HUES48 (cell line): ENCODE results near the gene EGLN3.
"Not testable (repeated sequence)": the region's sequence is repeated elsewhere in the genome, so short reads cannot be mapped to it uniquely, and the experiment has no call there.

Experiments used
- H3K27ac ChIP-seq: one replicate; pipeline ENCODE4 v1.7.0; 2013; ENCODE audit warnings: low read depth, low read length, inconsistent platforms
- H3K27me3 ChIP-seq: 2 replicates; pipeline ENCODE4 v1.6.1; 2013; ENCODE audit warnings: mild to moderate bottlenecking, low read length; ENCODE audit not compliant: control insufficient read depth, insufficient read depth
- H3K36me3 ChIP-seq: 2 replicates; pipeline ENCODE4 v1.6.1; 2013; ENCODE audit warnings: low read length; ENCODE audit not compliant: control insufficient read depth, insufficient read depth
- H3K4me1 ChIP-seq: 2 replicates; pipeline ENCODE4 v1.6.1; 2013; ENCODE audit warnings: mild to moderate bottlenecking, low read length; ENCODE audit not compliant: control insufficient read depth, insufficient read depth
- H3K4me3 ChIP-seq: 2 replicates; pipeline ENCODE4 v1.5.1; 2013; ENCODE audit warnings: mild to moderate bottlenecking, low read depth, low read length
- H3K9ac ChIP-seq: 2 replicates; pipeline ENCODE4 v1.6.1; 2013; ENCODE audit warnings: mild to moderate bottlenecking, low read depth, low read length, moderate library complexity
- H3K9me3 ChIP-seq: 2 replicates; pipeline ENCODE4 v1.6.1; 2013; ENCODE audit warnings: low read length; ENCODE audit not compliant: control insufficient read depth, insufficient read depth

Gene EGLN3

DNA sequence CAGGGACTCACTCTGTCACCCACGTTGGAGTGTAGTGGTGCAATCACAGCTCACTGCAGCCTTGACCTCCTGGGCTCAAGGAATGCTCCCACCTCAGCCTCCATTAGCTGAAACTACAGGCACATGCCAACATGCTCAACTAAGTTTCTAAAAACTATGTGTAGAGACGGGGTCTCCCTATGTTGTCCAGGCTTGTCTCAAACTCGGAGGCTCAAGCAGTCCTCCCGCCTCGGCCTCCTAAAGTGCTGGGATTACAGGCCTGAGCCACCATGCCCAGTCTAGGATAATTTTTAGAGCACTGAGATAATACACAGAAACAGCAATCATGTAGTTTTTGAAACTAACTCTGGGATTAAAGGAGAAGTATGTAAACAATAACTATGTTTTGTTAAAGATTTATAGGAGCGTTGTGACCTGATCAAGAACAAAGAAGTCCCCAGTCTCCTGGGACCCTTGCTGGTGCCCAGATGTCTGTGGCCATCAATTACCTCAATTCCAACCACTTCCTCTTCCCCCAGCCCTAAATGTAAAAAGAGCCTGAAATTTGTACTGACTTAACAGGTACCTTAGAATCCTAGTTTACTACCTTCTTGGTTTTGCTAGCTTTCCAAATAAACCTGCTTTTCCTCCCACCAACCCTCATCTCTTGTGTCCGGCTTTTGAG is 28.9 kb upstream of the EGLN3 start:
- H3K9me3 ChIP-seq = 0 out of 2 replicates have a peak, but pooled peaks cover under 1% of the 10 kb centered on the region
- H3K27ac ChIP-seq = no peak overlapping the region
- no peak overlapping the region for H3K9ac ChIP-seq
- no peak overlapping the region for H3K4me3 ChIP-seq
- no peaks in the 10 kb centered on the region for H3K36me3 ChIP-seq
- no peaks in the 10 kb centered on the region for H3K27me3 ChIP-seq
- H3K4me1 ChIP-seq = no peaks in the 10 kb centered on the region

DNA sequence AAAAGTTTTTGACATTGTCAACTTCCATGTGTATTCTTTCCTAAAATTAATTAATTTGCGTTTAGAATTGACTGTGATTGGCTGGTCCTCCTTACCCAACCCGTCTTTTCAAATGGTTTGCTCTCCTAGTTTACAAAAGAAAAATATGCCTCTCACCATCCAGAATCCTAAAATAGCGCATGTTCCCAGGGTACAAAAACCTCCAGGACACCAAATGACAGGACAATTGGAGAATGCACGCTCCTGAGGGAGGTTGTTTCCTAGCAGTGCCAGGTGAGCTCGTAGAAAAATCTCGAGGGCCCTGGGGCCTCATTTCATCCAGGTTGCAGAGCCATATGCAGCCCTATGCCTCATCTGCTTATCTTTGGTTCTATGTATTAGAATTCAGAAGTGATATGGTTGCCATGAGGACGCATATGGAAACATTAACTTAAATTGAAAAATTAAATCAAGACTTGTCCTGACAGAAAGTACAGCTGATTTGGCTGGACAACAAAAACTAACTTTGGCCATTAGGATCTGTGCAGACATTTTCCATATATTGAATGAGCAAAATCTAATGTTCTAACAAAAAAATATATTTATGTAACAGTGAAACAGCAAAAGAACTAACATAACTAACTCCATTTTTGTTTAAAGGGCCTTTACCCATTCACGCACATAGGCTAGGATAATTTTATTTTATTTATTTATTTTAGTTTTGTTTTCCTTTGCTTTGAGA is 28.2 kb upstream of the EGLN3 start:
- Histone ChIP-seq H3K4me1 (no peaks in the 10 kb centered on the region), H3K9ac (no peak overlapping the region)

DNA sequence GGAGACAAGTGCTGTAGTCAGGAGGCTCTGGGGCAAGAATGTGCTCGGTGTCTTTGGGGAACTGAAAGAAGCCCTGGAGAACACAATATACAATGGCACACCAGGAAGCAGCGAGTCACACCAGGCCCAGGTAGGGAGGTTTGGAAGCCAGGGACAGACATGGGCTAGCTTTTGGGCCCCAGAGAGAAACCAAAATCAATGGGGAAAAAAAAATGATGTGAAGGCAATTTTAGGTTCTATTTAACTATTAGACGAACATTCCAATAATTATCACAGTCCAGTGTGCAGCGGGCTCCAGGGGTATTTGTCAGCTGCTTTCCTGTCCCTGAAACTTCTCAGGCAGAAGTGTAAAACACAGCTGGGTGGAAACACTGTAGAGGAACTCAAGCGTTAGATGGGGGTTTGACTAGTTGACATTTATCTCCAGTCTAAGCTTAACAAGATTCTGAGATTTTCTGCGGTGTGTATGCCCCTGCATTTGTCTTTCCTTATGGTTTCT is 21.8 kb upstream of the EGLN3 start:
- H3K9me3 ChIP-seq = no peaks in the 10 kb centered on the region
- H3K27me3 ChIP-seq = no peaks in the 10 kb centered on the region
- H3K27ac ChIP-seq = peak overlapping the region; percentile 1
- H3K9ac ChIP-seq = no peak overlapping the region
- H3K4me1 ChIP-seq = 0 out of 2 replicates have a peak, but pooled peaks cover 3% of the 10 kb centered on the region
- no peak overlapping the region for H3K4me3 ChIP-seq
- no peaks in the 10 kb centered on the region for H3K36me3 ChIP-seq

More for the DNA sequence above, 28.2 kb upstream of the EGLN3 start:
- no peak overlapping the region for H3K27ac ChIP-seq
- no peaks in the 10 kb centered on the region for H3K36me3 ChIP-seq
- H3K9me3 ChIP-seq = no peaks in the 10 kb centered on the region
- H3K4me3 ChIP-seq = no peak overlapping the region
- no peaks in the 10 kb centered on the region for H3K27me3 ChIP-seq

DNA sequence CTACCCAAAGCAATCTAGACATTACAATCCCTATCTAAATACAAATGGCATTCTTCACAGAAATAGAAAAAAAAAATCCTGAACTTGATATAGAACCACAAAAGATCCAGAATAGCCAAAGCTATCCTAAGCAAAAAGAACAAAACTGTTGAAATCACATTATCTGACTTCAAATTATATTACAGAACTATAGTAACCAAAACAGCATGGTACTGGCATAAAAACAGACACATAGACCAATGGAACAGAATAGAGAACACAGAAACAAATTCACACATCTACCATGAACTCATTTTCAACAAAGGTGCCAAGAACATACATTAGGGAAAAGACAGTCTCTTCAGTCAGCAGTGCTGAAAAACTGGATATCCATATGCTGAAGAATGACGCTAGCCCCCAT is 19.0 kb upstream of the EGLN3 start:
- H3K9ac ChIP-seq, H3K4me1 ChIP-seq, H3K9me3 ChIP-seq, H3K27me3 ChIP-seq, H3K36me3 ChIP-seq, H3K4me3 ChIP-seq, H3K27ac ChIP-seq: not testable (repeated sequence)

GRCh38 chr14:33968722-33969121 is 17.8 kb upstream of the EGLN3 start:
- Histone ChIP-seq H3K27me3 (no peaks in the 10 kb centered on the region), H3K9me3 (no peaks in the 10 kb centered on the region), H3K27ac (no peak overlapping the region), H3K9ac (no peak overlapping the region), H3K36me3 (no peaks in the 10 kb centered on the region), H3K4me1 (peaks cover 13% of the 10 kb centered on the region), H3K4me3 (no peak overlapping the region)

DNA sequence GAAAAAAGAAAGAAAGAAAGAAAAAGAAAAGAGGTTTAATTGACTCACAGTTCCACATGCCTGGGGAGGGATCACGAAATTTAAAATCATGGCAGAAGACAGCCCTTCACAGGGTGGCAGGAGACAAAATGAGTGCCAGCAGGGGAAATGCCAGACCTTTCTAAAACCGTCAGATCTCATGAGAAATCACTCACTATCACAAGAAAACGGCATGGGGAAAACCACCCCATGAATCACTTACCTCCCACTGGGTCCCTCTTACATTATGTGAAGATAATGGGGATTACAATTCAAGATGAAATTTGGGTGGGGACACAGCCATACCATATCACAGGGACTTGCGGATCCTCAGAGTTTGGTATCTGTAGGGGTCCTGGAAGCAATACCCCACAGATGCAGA is 16.3 kb upstream of the EGLN3 start:
- H3K36me3 ChIP-seq = no peaks in the 10 kb centered on the region
- no peak overlapping the region for H3K4me3 ChIP-seq
- no peaks in the 10 kb centered on the region for H3K27me3 ChIP-seq

GRCh38 chr14:33966276-33966675 is 15.4 kb upstream of the EGLN3 start:
- H3K27me3 ChIP-seq = no peaks in the 10 kb centered on the region
- no peak overlapping the region for H3K27ac ChIP-seq
- no peak overlapping the region for H3K9ac ChIP-seq
- peaks cover 10% of the 10 kb centered on the region for H3K4me1 ChIP-seq
- H3K9me3 ChIP-seq = no peaks in the 10 kb centered on the region
- H3K4me3 ChIP-seq = no peak overlapping the region
- no peaks in the 10 kb centered on the region for H3K36me3 ChIP-seq

More for the DNA sequence above, 16.3 kb upstream of the EGLN3 start:
- Histone ChIP-seq H3K4me1 (peaks cover 10% of the 10 kb centered on the region), H3K9ac (no peak overlapping the region), H3K27ac (no peak overlapping the region), H3K9me3 (no peaks in the 10 kb centered on the region)

- Histone ChIP-seq H3K9me3 (no peaks in the 10 kb centered on the region), H3K27ac (no peak overlapping the region), H3K36me3 (no peaks in the 10 kb centered on the region), H3K27me3 (no peaks in the 10 kb centered on the region), H3K9ac (no peak overlapping the region), H3K4me3 (no peak overlapping the region), H3K4me1 (peaks cover 11% of the 10 kb centered on the region)
Observed at GRCh38 chr14:33964599-33965317, 13.9 kb upstream of the EGLN3 start.

GRCh38 chr14:33963892-33964291 is 13.0 kb upstream of the EGLN3 start:
- H3K9ac ChIP-seq = no peak overlapping the region
- no peak overlapping the region for H3K4me3 ChIP-seq
- H3K4me1 ChIP-seq = peaks cover 13% of the 10 kb centered on the region
- no peaks in the 10 kb centered on the region for H3K9me3 ChIP-seq
- no peak overlapping the region for H3K27ac ChIP-seq
- H3K36me3 ChIP-seq = no peaks in the 10 kb centered on the region
- H3K27me3 ChIP-seq = no peaks in the 10 kb centered on the region

DNA sequence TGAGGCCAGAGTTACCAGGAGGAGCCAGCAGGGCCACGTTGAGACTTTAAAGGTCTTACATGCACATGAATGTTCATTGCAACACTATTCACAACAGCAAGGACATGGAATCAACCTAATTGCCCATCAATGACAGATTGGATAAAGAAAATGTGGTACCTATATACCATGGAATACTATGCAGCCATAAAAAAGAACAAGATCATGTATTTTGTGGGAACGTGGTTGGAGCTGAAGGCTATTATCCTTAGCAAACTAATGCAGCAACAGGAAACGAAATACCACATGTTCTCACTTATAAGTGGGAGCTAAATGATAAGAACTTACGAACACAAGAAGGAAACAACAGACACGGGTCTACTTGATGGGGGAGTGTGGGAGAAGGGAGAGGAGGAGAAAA is 11.6 kb upstream of the EGLN3 start:
- H3K4me1 ChIP-seq = peaks cover 13% of the 10 kb centered on the region
- not testable (repeated sequence) for H3K9me3 ChIP-seq, H3K4me3 ChIP-seq, H3K27ac ChIP-seq, H3K36me3 ChIP-seq, H3K9ac ChIP-seq, H3K27me3 ChIP-seq

- Histone ChIP-seq H3K4me1 (peaks cover 13% of the 10 kb centered on the region), H3K9me3 (no peaks in the 10 kb centered on the region), H3K4me3 (no peak overlapping the region), H3K9ac (no peak overlapping the region), H3K36me3 (no peaks in the 10 kb centered on the region), H3K27me3 (no peaks in the 10 kb centered on the region), H3K27ac (no peak overlapping the region)
Observed at GRCh38 chr14:33962016-33962415, 11.1 kb upstream of the EGLN3 start.
